H9 (cell line): ENCODE data around the gene SLC30A5. TPM values are rescaled to one million over a fixed set of nuclear protein-coding genes. Genes with fewer than 3 reads are reported as not detected.

ENCODE experiments used
- DNase-seq: peaks from one replicate; pipeline ENCODE4 v3.0.0-alpha.2; 2017
- H2AFZ ChIP-seq: one replicate; pipeline ENCODE4 v1.6.1; 2013; ENCODE audit warnings: mild to moderate bottlenecking, low read length, control low read depth, moderate library complexity
- H2AK5ac ChIP-seq: 2 replicates; pipeline ENCODE4 v1.6.1; 2013; ENCODE audit warnings: low read length, control low read depth, mixed read lengths; ENCODE audit not compliant: insufficient read length
- H2BK120ac ChIP-seq: one replicate; pipeline ENCODE4 v1.6.1; 2013; ENCODE audit warnings: low read depth, mild to moderate bottlenecking, low read length, control low read depth, inconsistent platforms; ENCODE audit not compliant: poor library complexity, severe bottlenecking
- H2BK12ac ChIP-seq: 2 replicates; pipeline ENCODE4 v1.6.1; 2013; ENCODE audit warnings: low read length, control low read depth, mixed read lengths, low read depth; ENCODE audit not compliant: insufficient read length
- H2BK15ac ChIP-seq: 2 replicates; pipeline ENCODE4 v1.6.1; 2013; ENCODE audit warnings: low read depth, low read length, control low read depth
- H2BK20ac ChIP-seq: one replicate; pipeline ENCODE4 v1.6.1; 2013; ENCODE audit warnings: low read depth, mild to moderate bottlenecking, low read length, control low read depth, inconsistent platforms; ENCODE audit not compliant: poor library complexity, severe bottlenecking
- H2BK5ac ChIP-seq: 2 replicates; pipeline ENCODE4 v1.6.1; 2013; ENCODE audit warnings: low read length, control low read depth, mixed read lengths; ENCODE audit not compliant: insufficient read length
- H3K14ac ChIP-seq: 2 replicates; pipeline ENCODE4 v1.6.1; 2013; ENCODE audit warnings: low read length, control low read depth; ENCODE audit not compliant: insufficient read depth
- H3K18ac ChIP-seq: 2 replicates; pipeline ENCODE4 v1.6.1; 2013; ENCODE audit warnings: low read depth, mild to moderate bottlenecking, mixed read lengths, low read length, control low read depth; ENCODE audit not compliant: insufficient read length
- H3K23ac ChIP-seq: 2 replicates; pipeline ENCODE4 v1.6.1; 2013; ENCODE audit warnings: low read length, control low read depth, mixed read lengths, low read depth; ENCODE audit not compliant: insufficient read length
- H3K23me2 ChIP-seq: 2 replicates; pipeline ENCODE4 v1.6.1; 2013; ENCODE audit warnings: low read depth, mild to moderate bottlenecking, mixed read lengths, low read length, control low read depth; ENCODE audit not compliant: insufficient read length, poor library complexity, severe bottlenecking
- H3K27ac ChIP-seq: 2 replicates; pipeline ENCODE4 v1.5.1; 2013; ENCODE audit warnings: low read length, control low read depth, mixed read lengths, low read depth; ENCODE audit not compliant: insufficient read length
- H3K27me3 ChIP-seq: 2 replicates; pipeline ENCODE4 v1.6.1; 2013; ENCODE audit warnings: low read length, control low read depth, inconsistent platforms; ENCODE audit not compliant: insufficient read depth
- H3K4ac ChIP-seq: 2 replicates; pipeline ENCODE4 v1.6.1; 2013; ENCODE audit warnings: low read depth, mild to moderate bottlenecking, control low read depth, inconsistent platforms, low read length, moderate library complexity
- H3K4me1 ChIP-seq: 2 replicates; pipeline ENCODE4 v1.6.1; 2013; ENCODE audit warnings: low read length, control low read depth, inconsistent platforms; ENCODE audit not compliant: insufficient read depth
- H3K4me2 ChIP-seq: 2 replicates; pipeline ENCODE4 v1.6.1; 2013; ENCODE audit warnings: low read length, control low read depth, mixed read lengths; ENCODE audit not compliant: insufficient read length, insufficient read depth
- H3K56ac ChIP-seq: 2 replicates; pipeline ENCODE4 v1.6.1; 2013; ENCODE audit warnings: low read depth, mild to moderate bottlenecking, mixed read lengths, low read length, control low read depth; ENCODE audit not compliant: insufficient read length
- H3K79me1 ChIP-seq: 2 replicates; pipeline ENCODE4 v1.6.1; 2013; ENCODE audit warnings: low read depth, mild to moderate bottlenecking, moderate library complexity, low read length, control low read depth, inconsistent platforms; ENCODE audit not compliant: insufficient read depth, poor library complexity, severe bottlenecking
- H3K79me2 ChIP-seq: 2 replicates; pipeline ENCODE4 v1.6.1; 2013; ENCODE audit warnings: low read length, control low read depth, inconsistent platforms; ENCODE audit not compliant: insufficient read depth
- H3K9ac ChIP-seq: 2 replicates; pipeline ENCODE4 v1.6.1; 2013; ENCODE audit warnings: low read length, control low read depth, mixed read lengths; ENCODE audit not compliant: insufficient read length; ENCODE audit errors: extremely low read depth
- H3K9me3 ChIP-seq: one replicate; pipeline ENCODE4 v1.6.1; 2013; ENCODE audit warnings: low read depth, low read length, inconsistent platforms; ENCODE audit not compliant: control insufficient read depth
- H3T11ph ChIP-seq: one replicate; pipeline ENCODE4 v1.6.1; 2013; ENCODE audit warnings: mild to moderate bottlenecking, low read length, control low read depth, inconsistent platforms
- H4K20me1 ChIP-seq: one replicate; pipeline ENCODE4 v1.6.1; 2013; ENCODE audit not compliant: control insufficient read depth, insufficient read length, insufficient read depth
- H4K5ac ChIP-seq: 2 replicates; pipeline ENCODE4 v1.6.1; 2013; ENCODE audit warnings: low read depth, mild to moderate bottlenecking, mixed read lengths, low read length, control low read depth; ENCODE audit not compliant: insufficient read length
- H4K8ac ChIP-seq: replicated peaks from 2 replicates; pipeline ENCODE4 v1.6.1; 2013; ENCODE audit warnings: low read length, control low read depth, mixed read lengths, low read depth; ENCODE audit not compliant: insufficient read length
- H4K91ac ChIP-seq: 2 replicates; pipeline ENCODE4 v1.6.1; 2013; ENCODE audit warnings: low read depth, mild to moderate bottlenecking, moderate library complexity, mixed read lengths, low read length, control low read depth; ENCODE audit not compliant: insufficient read length
- H3K27ac Mint-ChIP-seq, 3 experiments: 2 replicates in 2 of 3; 3 replicates in 1 of 3; pipeline ENCODE4 v1.8.0; 2020 to 2021; ENCODE audit warnings: mixed read lengths in 3 of 3, mild to moderate bottlenecking in 1 of 3, moderate library complexity in 1 of 3
- H3K27me3 Mint-ChIP-seq: 2 replicates; pipeline ENCODE4 v1.8.0; 2021; ENCODE audit warnings: low read depth, mild to moderate bottlenecking, moderate library complexity, mixed read lengths
- H3K36me3 Mint-ChIP-seq, 3 experiments: 2 replicates in 2 of 3; 3 replicates in 1 of 3; pipeline ENCODE4 v1.8.0; 2020 to 2021; ENCODE audit warnings: low read depth in 3 of 3, mixed read lengths in 3 of 3; ENCODE audit not compliant: insufficient read depth in 1 of 3
- H3K4me1 Mint-ChIP-seq, 2 experiments: 2 replicates each; pipeline ENCODE4 v1.8.0; 2020; ENCODE audit warnings: mixed read lengths in 2 of 2
- H3K4me3 Mint-ChIP-seq, 2 experiments: 2 replicates in 1 of 2; 3 replicates in 1 of 2; pipeline ENCODE4 v1.8.0; 2020 to 2021; ENCODE audit warnings: mild to moderate bottlenecking in 2 of 2, mixed read lengths in 2 of 2, moderate library complexity in 1 of 2
- H3K9me3 Mint-ChIP-seq, 2 experiments: 2 replicates in 1 of 2; 3 replicates in 1 of 2; pipeline ENCODE4 v1.8.0; 2020; ENCODE audit warnings: mild to moderate bottlenecking in 2 of 2, mixed read lengths in 2 of 2, moderate library complexity in 1 of 2
- CTCF ChIP-seq: fragments of 200-600 bp; sonication (generic); conservative IDR thresholded peaks from 3 replicates; pipeline ENCODE4 v1.8.0; 2021; ENCODE audit warnings: antibody characterized with exemption, mild to moderate bottlenecking
- WGBS: extraction: QIAGEN DNeasy Blood & Tissue Kit; methylation state at CpG from one replicate; pipeline ENCODE4 v1.1.7; 2013; ENCODE audit warnings: missing lambda C conversion rate, low lambda C conversion rate, mixed read lengths; ENCODE audit not compliant: insufficient read length; ENCODE audit errors: extremely low coverage; 5-methylcytosine and 5-hydroxymethylcytosine counted together
- total RNA-seq: library from RNA; stranded (reverse); gene quantifications from 2 replicates; pipeline ENCODE4 v1.2.1, GENCODE V29; 2021

The SLC30A5 gene
- total RNA-seq, 1 experiment from 2014 or later, result 33.7 TPM

GRCh38 chr5:69113851-69114250, 20.0 kb downstream of the SLC30A5 start:
- Histone ChIP-seq H3K14ac (no peak overlapping the region), H3K4me1 (no peaks in the 10 kb centered on the region), H4K8ac (no peak overlapping the region), H3K9me3 (peaks cover 10% of the 10 kb centered on the region), H3K79me1 (no peaks in the 10 kb centered on the region), H3K27me3 (no peaks in the 10 kb centered on the region), H3K79me2 (no peaks in the 10 kb centered on the region), H2BK5ac (no peak overlapping the region), H2BK15ac (no peak overlapping the region), H2AFZ (no peak overlapping the region), H3K23ac (no peak overlapping the region), H3K4ac (no peak overlapping the region), H3K27ac (no peak overlapping the region), H3K9ac (no peak overlapping the region), H4K20me1 (no peaks in the 10 kb centered on the region), H2BK12ac (no peak overlapping the region), H4K91ac (no peak overlapping the region), H4K5ac (no peak overlapping the region), H2AK5ac (no peak overlapping the region), H3K23me2 (no peaks in the 10 kb centered on the region), H3K18ac (no peak overlapping the region), H3K56ac (no peak overlapping the region), H3K4me2 (no peak overlapping the region), H2BK20ac (no peak overlapping the region), H2BK120ac (no peak overlapping the region), H3T11ph (no peak overlapping the region)
- Mint-ChIP-seq H3K27ac (no peak overlapping the region), H3K9me3 (peaks cover 0 to 16% of the 10 kb centered on the region in 2 experiments; a peak in 3 of 5 replicates), H3K27me3 (no peaks in the 10 kb centered on the region), H3K36me3 (peaks cover 21 to 52% (median 48%) of the 10 kb centered on the region in 3 experiments), H3K4me3 (no peak overlapping the region), H3K4me1 (no peaks in the 10 kb centered on the region)
- no peak for TF ChIP-seq CTCF
- DNase-seq, result no peak
- no CpG with 5 or more reads among the region's 1 CpG for WGBS
